Measurements from ENCODE around the gene FGR.

Gene FGR

DNA sequence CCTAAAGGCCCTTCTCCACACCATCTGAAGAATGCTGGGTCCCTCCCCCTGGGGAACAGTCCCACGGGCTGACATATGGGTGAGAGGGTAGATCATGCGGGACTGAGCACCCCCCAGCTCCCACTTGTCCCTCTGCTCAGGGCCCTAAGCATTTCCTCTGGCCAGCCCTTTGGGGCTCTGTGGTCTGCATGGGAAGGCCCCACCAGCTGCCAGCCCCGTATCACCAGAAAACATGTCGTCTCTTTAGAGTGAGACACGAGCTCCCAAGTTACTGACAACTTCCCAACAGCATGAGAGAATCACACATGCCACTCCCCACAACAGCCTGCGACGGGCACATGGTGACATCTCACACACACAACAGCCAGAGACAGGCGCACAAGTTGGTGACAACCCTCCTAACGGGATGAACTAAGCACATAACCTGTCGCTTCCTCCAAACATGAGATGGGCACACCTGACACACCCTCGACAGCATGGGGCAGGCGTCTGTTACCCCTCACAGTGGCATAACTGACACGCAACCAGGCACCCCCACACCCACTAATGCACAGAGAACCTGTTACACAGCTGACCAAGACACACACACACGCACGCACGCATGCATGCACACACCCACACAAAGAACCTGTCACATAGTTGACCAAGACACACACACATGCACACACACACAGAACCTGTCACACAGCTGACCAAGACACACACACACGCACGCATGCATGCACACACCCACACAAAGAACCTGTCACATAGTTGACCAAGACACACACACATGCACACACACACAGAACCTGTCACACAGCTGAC, 72.2 kb downstream of the FGR start:
- DNase-seq (ENCODE audit: low read depth) = no peak
- H3K4me3 ChIP-seq (ENCODE audit: control insufficient read depth, low read depth, low read length) = no peak overlapping the region
- TF ChIP-seq, protein P1, sequence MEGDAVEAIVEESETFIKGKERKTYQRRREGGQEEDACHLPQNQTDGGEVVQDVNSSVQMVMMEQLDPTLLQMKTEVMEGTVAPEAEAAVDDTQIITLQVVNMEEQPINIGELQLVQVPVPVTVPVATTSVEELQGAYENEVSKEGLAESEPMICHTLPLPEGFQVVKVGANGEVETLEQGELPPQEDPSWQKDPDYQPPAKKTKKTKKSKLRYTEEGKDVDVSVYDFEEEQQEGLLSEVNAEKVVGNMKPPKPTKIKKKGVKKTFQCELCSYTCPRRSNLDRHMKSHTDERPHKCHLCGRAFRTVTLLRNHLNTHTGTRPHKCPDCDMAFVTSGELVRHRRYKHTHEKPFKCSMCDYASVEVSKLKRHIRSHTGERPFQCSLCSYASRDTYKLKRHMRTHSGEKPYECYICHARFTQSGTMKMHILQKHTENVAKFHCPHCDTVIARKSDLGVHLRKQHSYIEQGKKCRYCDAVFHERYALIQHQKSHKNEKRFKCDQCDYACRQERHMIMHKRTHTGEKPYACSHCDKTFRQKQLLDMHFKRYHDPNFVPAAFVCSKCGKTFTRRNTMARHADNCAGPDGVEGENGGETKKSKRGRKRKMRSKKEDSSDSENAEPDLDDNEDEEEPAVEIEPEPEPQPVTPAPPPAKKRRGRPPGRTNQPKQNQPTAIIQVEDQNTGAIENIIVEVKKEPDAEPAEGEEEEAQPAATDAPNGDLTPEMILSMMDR (IDR thresholded peaks at IDR 0.05; ENCODE audit: control insufficient read depth, insufficient read depth, low read depth, low read length, missing control alignments) = no peak
